ENCODE results near the gene ERVH48-1. TPM values are rescaled to one million over a fixed set of nuclear protein-coding genes. Genes with fewer than 3 reads are reported as not detected.
A peak's percentile ranks its signal among the peaks of the same experiment; 100 is the strongest.
"Not testable (repeated sequence)": the region's sequence is repeated elsewhere in the genome, so short reads cannot be mapped to it uniquely, and the experiment has no call there.

The ERVH48-1 gene
- total and polyA plus RNA-seq, 11 donors: 0.08 TPM; not detected in 10

GRCh38 chr21:42971897-42972275 is 46.5 kb upstream of the ERVH48-1 start:
- no peak for TF ChIP-seq POLR2A (IDR thresholded peaks at IDR 0.05)
- no peak for TF ChIP-seq CTCF (IDR thresholded peaks at IDR 0.05)
- H3K9me3 ChIP-seq: peaks cover 0 to 2% (median 0%) of the 10 kb centered on the region in 12 donors
- intact Hi-C loops (cut with DNase I): loop anchor here in 5 of 10 donors (5.0 to 10.0 kb wide), 3 partner anchors 47 to 80 kb away; partner anchors contain the start of genes NDUFV3 (in 4 of the 5) and ERVH48-1 (in 1 of the 5)
- ATAC-seq: no peak
- H3K4me3 ChIP-seq: no peak overlapping the region
- peak overlapping the region in 1 of 12 donors; percentile 85 for H3K27ac ChIP-seq
- no peak for DNase-seq
- H3K36me3 ChIP-seq: peaks cover 0 to 4% (median 0%) of the 10 kb centered on the region in 9 donors
- H3K27me3 ChIP-seq: no peaks in the 10 kb centered on the region
- 69 to 72% (median 71%) methylated on average over 3 of the region's 3 CpGs; no CpG with 5 or more reads in 1 of the 4 donors for WGBS, 4 donors
- peaks cover 0 to 36% (median 14%) of the 10 kb centered on the region in 12 donors for H3K4me1 ChIP-seq

GRCh38 chr21:42970946-42971653 is 45.7 kb upstream of the ERVH48-1 start:
- Histone ChIP-seq H3K27me3 (no peaks in the 10 kb centered on the region), H3K4me3 (no peak overlapping the region), H3K9me3 (no peaks in the 10 kb centered on the region), H3K36me3 (no peaks in the 10 kb centered on the region), H3K4me1 (peaks cover 0 to 28% (median 7%) of the 10 kb centered on the region in 12 donors), H3K27ac (no peak overlapping the region)
- intact Hi-C loops (cut with DNase I): loop anchor here in 5 of 10 donors (5.0 to 10.0 kb wide), 3 partner anchors 46 to 79 kb away; partner anchors contain the start of genes NDUFV3 (in 4 of the 5) and ERVH48-1 (in 1 of the 5)
- TF ChIP-seq CTCF (IDR thresholded peaks at IDR 0.05) (no peak), POLR2A (IDR thresholded peaks at IDR 0.05) (no peak)
- WGBS, 4 donors: 83 to 86% (median 85%) methylated on average over 7 of the region's 7 CpGs
- DNase-seq (no peak), ATAC-seq (no peak)

- H3K27me3 ChIP-seq: no peaks in the 10 kb centered on the region
- no peak overlapping the region for H3K4me3 ChIP-seq
- TF ChIP-seq POLR2A (IDR thresholded peaks at IDR 0.05): no peak
- TF ChIP-seq CTCF (IDR thresholded peaks at IDR 0.05): no peak
- intact Hi-C loops (cut with DNase I): loop anchor here in 2 of 10 donors (2.0 to 10.0 kb wide), 2 partner anchors 26 to 64 kb away; no protein-coding TSS in a partner anchor
- H3K4me1 ChIP-seq: peaks cover 0 to 23% (median 5%) of the 10 kb centered on the region in 12 donors
- WGBS, 4 donors: 39 to 44% (median 41%) methylated on average over 6 of the region's 6 CpGs
- H3K27ac ChIP-seq: no peak overlapping the region
- no peaks in the 10 kb centered on the region for H3K36me3 ChIP-seq
- no peaks in the 10 kb centered on the region for H3K9me3 ChIP-seq
- no peak for ATAC-seq
- no peak for DNase-seq
These were observed 43.8 kb upstream of the ERVH48-1 start for GRCh38 chr21:42969193-42969600.

- 96 to 97% (median 97%) methylated on average over 9 of the region's 9 CpGs for WGBS, 4 donors
- DNase-seq: not testable (repeated sequence)
- intact Hi-C loops (cut with DNase I): loop anchor here in 2 of 10 donors (2.0 to 10.0 kb wide), 2 partner anchors 25 to 63 kb away; no protein-coding TSS in a partner anchor
These were observed 42.2 kb upstream of the ERVH48-1 start for GRCh38 chr21:42967616-42968015.

More at GRCh38 chr21:42967616-42968015, 42.2 kb upstream of the ERVH48-1 start:
- not testable (repeated sequence) for H3K27me3 ChIP-seq, H3K4me3 ChIP-seq, H3K4me1 ChIP-seq, ATAC-seq, H3K27ac ChIP-seq, H3K36me3 ChIP-seq, H3K9me3 ChIP-seq
